Measurements from ENCODE around the gene SLC22A7.

- TF ChIP-seq CTCF (IDR thresholded peaks at IDR 0.05) (no peak), EZH2 (IDR thresholded peaks at IDR 0.05; ENCODE audit: borderline replicate concordance, insufficient read depth, low read depth, low read length, poor library complexity, severe bottlenecking) (no peak)
Measured at GRCh38 chr6:43339168-43339567, 41.1 kb downstream of the SLC22A7 start.

All from B cell (primary cell).